GM12878 (cell line): ENCODE results near the gene ZBED4. TPM values are rescaled to one million over a fixed set of nuclear protein-coding genes. Genes with fewer than 3 reads are reported as not detected.
A peak's percentile ranks its signal among the peaks of the same experiment; 100 is the strongest.
"Not testable (repeated sequence)": the region's sequence is repeated elsewhere in the genome, so short reads cannot be mapped to it uniquely, and the experiment has no call there.

Experiments used
- ATAC-seq: fragments of 200-7000 bp; cut with Tn5 transposase; 3 replicates; pipeline ENCODE4 v1.9.1; 2020; ENCODE audit warnings: mild to moderate bottlenecking, moderate library complexity
- BruUV-seq: library from RNA; stranded (reverse); fragments of 400-500 nt; replicated peaks from 2 replicates; lab custom pipeline; 2021; lab: Mats Ljungman, UMichigan
- CTCF ChIA-PET: fragments of 300-600 bp; sonication (Branson Sonifier 250); formaldehyde crosslinking; extraction: SDS; loops from one replicate; lab custom pipeline; 2021; ENCODE audit warnings: inconsistent platforms; lab: Yijun Ruan, JAX
- POLR2A ChIA-PET: fragments of 350-600 bp; formaldehyde crosslinking; extraction: SDS; loops from one replicate; lab custom pipeline; 2021; ENCODE audit warnings: inconsistent platforms; lab: Charles Lee
- RAD21 ChIA-PET: fragments of 300-600 bp; sonication (Branson Sonifier 250); formaldehyde crosslinking; loops from one replicate; lab custom pipeline; 2023; ENCODE audit warnings: antibody characterized with exemption; ENCODE audit not compliant: unreplicated experiment; lab: Charles Lee
- SMC1A ChIA-PET: fragments of 300-600 bp; sonication (Branson Sonifier 250); formaldehyde crosslinking; loops from one replicate; lab custom pipeline; 2023; ENCODE audit not compliant: unreplicated experiment, uncharacterized antibody; lab: Charles Lee
- DNase-seq: peaks from one replicate; pipeline ENCODE4 v3.0.0-alpha.2; 2011; ENCODE audit warnings: low read depth, low spot score
- FAIRE-seq: peaks from 3 replicates; lab custom pipeline; 2011; peaks lifted over from hg19 to GRCh38; lab: Jason Lieb, UNC
- H2AFZ ChIP-seq: 2 replicates; pipeline ENCODE4 v1.6.0; 2011; ENCODE audit warnings: low read depth, low read length, control low read depth; ENCODE audit not compliant: control insufficient read depth
- H3K27ac ChIP-seq: 2 replicates; pipeline ENCODE4 v1.5.1; 2011; ENCODE audit warnings: control low read depth; ENCODE audit not compliant: control insufficient read depth, insufficient read depth
- H3K27me3 ChIP-seq, 2 experiments: replicated peaks in 1 of 2; 2 replicates each; pipeline versions ENCODE4 v1.6.0 to v1.6.1; 2011; ENCODE audit warnings: low read length in 1 of 2; ENCODE audit not compliant: control insufficient read depth in 2 of 2, insufficient read depth in 2 of 2
- H3K36me3 ChIP-seq, 2 experiments: 2 replicates each; pipeline ENCODE4 v1.5.1; 2011; ENCODE audit warnings: low read length in 1 of 2; ENCODE audit not compliant: control insufficient read depth in 2 of 2, insufficient read depth in 2 of 2
- H3K4me1 ChIP-seq: 2 replicates; pipeline ENCODE4 v1.6.1; 2011; ENCODE audit warnings: mild to moderate bottlenecking, low read length, moderate library complexity, mixed read lengths; ENCODE audit not compliant: control insufficient read depth, insufficient read depth
- H3K4me2 ChIP-seq: 2 replicates; pipeline ENCODE4 v1.6.0; 2011; ENCODE audit warnings: control low read depth; ENCODE audit not compliant: control insufficient read depth, insufficient read depth
- H3K4me3 ChIP-seq: fragments of 200-600 bp; sonication (generic); 2 replicates; pipeline ENCODE4 v1.5.1; 2016
- H3K79me2 ChIP-seq: 2 replicates; pipeline ENCODE4 v1.6.0; 2011; ENCODE audit warnings: low read length; ENCODE audit not compliant: control insufficient read depth, insufficient read depth
- H3K9ac ChIP-seq: 2 replicates; pipeline ENCODE4 v1.8.0; 2011; ENCODE audit warnings: low read length, control low read depth, mixed read lengths; ENCODE audit not compliant: control insufficient read depth, insufficient read depth
- H3K9me3 ChIP-seq: replicated peaks from 3 replicates; pipeline ENCODE4 v1.5.1; 2011; ENCODE audit warnings: mild to moderate bottlenecking, low read length; ENCODE audit not compliant: control insufficient read depth, insufficient read depth
- H4K20me1 ChIP-seq: 2 replicates; pipeline ENCODE4 v1.6.0; 2011; ENCODE audit not compliant: control insufficient read depth, insufficient read depth
- BHLHE40 ChIP-seq, 2 experiments: fragments of 450-650 bp in 1 of 2; IDR thresholded peaks; 2 replicates each; pipeline ENCODE4 v1.6.1; 2011 to 2017; ENCODE audit warnings: low read depth in 2 of 2, borderline replicate concordance in 1 of 2, improper control_type of control experiment in 1 of 2, low read length in 1 of 2, mild to moderate bottlenecking in 1 of 2
- DPF2 ChIP-seq: fragments of 450-650 bp; IDR thresholded peaks from 2 replicates; pipeline ENCODE4 v1.6.1; 2017; ENCODE audit warnings: mild to moderate bottlenecking
- GATAD2B ChIP-seq: fragments of 450-650 bp; conservative IDR thresholded peaks from 2 replicates; pipeline ENCODE4 v1.6.1; 2017; ENCODE audit warnings: low read depth, mild to moderate bottlenecking, moderate library complexity
- HDGF ChIP-seq: fragments of 450-650 bp; IDR thresholded peaks from 2 replicates; pipeline ENCODE4 v1.6.1; 2016; ENCODE audit warnings: antibody characterized with exemption
- MAX ChIP-seq: IDR thresholded peaks from 2 replicates; pipeline ENCODE4 v1.6.1; 2012; ENCODE audit warnings: low read depth, low read length, improper control_type of control experiment
- MTA2 ChIP-seq: fragments of 450-650 bp; IDR thresholded peaks from 2 replicates; pipeline ENCODE4 v1.6.1; 2016; ENCODE audit warnings: low read depth, mild to moderate bottlenecking, moderate library complexity
- MYC ChIP-seq: IDR thresholded peaks from 2 replicates; pipeline ENCODE4 v1.6.1; 2011; ENCODE audit warnings: mild to moderate bottlenecking, low read length, moderate library complexity, inconsistent platforms; ENCODE audit not compliant: insufficient read depth, insufficient replicate concordance, insufficient read length, severe bottlenecking
- NFIC ChIP-seq: IDR thresholded peaks from 2 replicates; pipeline ENCODE4 v1.6.1; 2012; ENCODE audit warnings: low read depth, mild to moderate bottlenecking, inconsistent platforms, low read length, moderate library complexity
- NKRF ChIP-seq: fragments of 450-650 bp; conservative IDR thresholded peaks from 2 replicates; pipeline ENCODE4 v1.6.1; 2017; ENCODE audit warnings: mild to moderate bottlenecking, moderate library complexity
- SUPT20H ChIP-seq: IDR thresholded peaks from 2 replicates; pipeline ENCODE4 v1.6.1; 2011; ENCODE audit warnings: low read depth, mild to moderate bottlenecking, low read length, moderate library complexity, borderline replicate concordance; ENCODE audit not compliant: control insufficient read depth
- WGBS: methylation state at CpG from one replicate; pipeline ENCODE4 v1.1.6; 2016; ENCODE audit warnings: low lambda C conversion rate; ENCODE audit not compliant: insufficient replicate concordance, insufficient coverage; ENCODE audit errors: missing lambda C conversion rate; 5-methylcytosine and 5-hydroxymethylcytosine counted together
- in situ Hi-C: fragments of 300-500 bp; cut with MboI; formaldehyde crosslinking; loops from 9 replicates; pipeline ENCODE4 v1.14.3; 2018; ENCODE audit warnings: mixed read lengths
- intact Hi-C: fragments of 100-400 bp; cut with micrococcal nuclease; formaldehyde crosslinking; loops from one replicate; pipeline ENCODE4 v1.14.2; 2022; ENCODE audit not compliant: unreplicated experiment
- polyA plus RNA-seq, 11 experiments: library from polyadenylated mRNA; depleted of rRNA in 4 of 11; unstranded in 6 of 11; stranded (reverse) in 5 of 11; fragments of >200 nt; fragmentation: Nextera tagmentation in 4 of 11; fragmentation: Illumina TruSeq in 1 of 11; extraction: Ambion mirVana in 4 of 11; extraction: Trizol in 1 of 11; gene quantifications; 1 replicate in 1 of 11; 2 replicates in 10 of 11; pipeline versions ENCODE4 v1.2.1 to v1.2.3, GENCODE V29; 2011 to 2016; ENCODE audit warnings: inconsistent platforms in 2 of 11, missing spikeins in 2 of 11, low read depth in 1 of 11
- total RNA-seq, 4 experiments: library from RNA; depleted of rRNA in 3 of 4; stranded (reverse); fragments of >200 nt in 3 of 4; fragmentation: Illumina TruSeq in 1 of 4; extraction: Trizol in 1 of 4; gene quantifications; 2 replicates each; pipeline versions ENCODE4 v1.2.1 to v1.2.3, GENCODE V29; 2013 to 2021

ZBED4 gene
- total and polyA plus RNA-seq, 10 of the 15 experiments (the other 5 are each of a cell fraction or from before 2014, with no cell fraction given), result 2.3 to 21.6 (median 12.8) TPM

- Histone ChIP-seq H3K27ac (0 out of 2 replicates have a peak overlapping the region, but pooled peaks have one; percentile 90), H3K9ac (peak overlapping the region; percentile 92), H3K4me2 (peak overlapping the region; percentile 51), H3K4me3 (peak overlapping the region; percentile 77; the same call in 1 of the 2 replicates), H3K79me2 (peaks cover 32% of the 10 kb centered on the region)
- BruUV-seq, H3K36me3 ChIP-seq, H2AFZ ChIP-seq, FAIRE-seq, in situ Hi-C loops, DNase-seq, H3K4me1 ChIP-seq, RAD21 ChIA-PET, H3K9me3 ChIP-seq, SMC1A ChIA-PET, H4K20me1 ChIP-seq, intact Hi-C loops, ATAC-seq, H3K27me3 ChIP-seq, CTCF ChIA-PET: not testable (repeated sequence)
- whole genome bisulfite sequencing, result 46% methylated on average over 13 of the region's 13 CpGs
- TF ChIP-seq MTA2, result 0 out of 2 replicates have a peak, but pooled peaks have one; percentile 5
- TF ChIP-seq HDGF, result 0 out of 2 replicates have a peak, but pooled peaks have one; percentile 27
- POLR2A ChIA-PET, result interaction anchor here (1.1 kb wide), 1 partner anchor 23 kb away, joined by 3 read pairs; no protein-coding TSS in a partner anchor
These were observed 1.1 kb upstream of the ZBED4 start for GRCh38 chr22:49852568-49852897.

GRCh38 chr22:49853981-49854831, 562 bp downstream of the ZBED4 start:
- no peak overlapping the region; the same call in 1 of the 2 replicates for H2AFZ ChIP-seq
- ChIA-PET POLR2A (interaction anchor here (0.6 to 2.8 kb wide), 5 partner anchors 15 to 70 kb away, joined by 3 to 13 read pairs (median 3); no protein-coding TSS in a partner anchor), CTCF (interaction anchor here (0.8 to 1.4 kb wide), 3 partner anchors 14 to 33 kb away, joined by 3 to 4 read pairs (median 3); no protein-coding TSS in a partner anchor), RAD21 (no interaction called here), SMC1A (interaction anchor here (0.5 to 3.0 kb wide), 8 partner anchors 8 to 598 kb away, joined by 3 to 22 read pairs (median 4); no protein-coding TSS in a partner anchor)
- peak overlapping the region; percentile 86 for H3K9ac ChIP-seq
- WGBS, result 1% methylated on average over 64 of the region's 101 CpGs
- H3K4me2 ChIP-seq, result peak overlapping the region; percentile 64
- peaks cover 8% of the 10 kb centered on the region for H3K4me1 ChIP-seq
- peak overlapping the region; percentile 97 for H3K4me3 ChIP-seq
- H4K20me1 ChIP-seq, result peaks cover 3% of the 10 kb centered on the region; the same call in 1 of the 2 replicates
- ATAC-seq, result peak; percentile 1; the same call in 1 of the 3 replicates
- FAIRE-seq, result peak; percentile 27
- intact Hi-C loops (loop anchor here (2.0 kb wide), 1 partner anchor 27 kb away; no protein-coding TSS in a partner anchor), in situ Hi-C loops (no loop called here)
- peaks cover 4 to 6% of the 10 kb centered on the region in 2 experiments for H3K27me3 ChIP-seq
- peaks cover 46% of the 10 kb centered on the region for H3K79me2 ChIP-seq
- H3K9me3 ChIP-seq, result no peaks in the 10 kb centered on the region
- no TSS peak for BruUV-seq
- DNase-seq, result no peak
- peak overlapping the region; percentile 65 for H3K27ac ChIP-seq
- peaks cover 0 to 6% of the 10 kb centered on the region in 2 experiments; a peak in 2 of 4 replicates for H3K36me3 ChIP-seq
- TF ChIP-seq NFIC (no peak), BHLHE40 (IDR thresholded peaks at IDR 0.05; ENCODE audit: borderline replicate concordance in 1 of 2, low read depth in 2 of 2, low read length in 1 of 2) (peak in 1 of 2 experiments; percentile 66; a peak in 2 of 4 replicates), DPF2 (0 out of 2 replicates have a peak, but pooled peaks have one; percentile 36), GATAD2B (peak; percentile 71; the same call in 1 of the 2 replicates), MAX (peak; percentile 20; the same call in 1 of the 2 replicates), MYC (peak; percentile 32), NKRF (peak; percentile 69), SUPT20H (no peak)
